AG09319 (cell line): ENCODE results near the gene ZNF668.

Experiments used
- DNase-seq: peaks from one replicate; pipeline ENCODE4 v3.0.0-alpha.2; 2010; ENCODE audit warnings: low read depth; ENCODE audit errors: extremely low read depth
- TF ChIP-seq, protein P1 (sequence below): IDR thresholded peaks from 2 replicates; pipeline ENCODE4 v1.5.1; 2011; ENCODE audit warnings: low read depth, mild to moderate bottlenecking, inconsistent platforms, low read length, moderate library complexity

The ZNF668 gene

DNA sequence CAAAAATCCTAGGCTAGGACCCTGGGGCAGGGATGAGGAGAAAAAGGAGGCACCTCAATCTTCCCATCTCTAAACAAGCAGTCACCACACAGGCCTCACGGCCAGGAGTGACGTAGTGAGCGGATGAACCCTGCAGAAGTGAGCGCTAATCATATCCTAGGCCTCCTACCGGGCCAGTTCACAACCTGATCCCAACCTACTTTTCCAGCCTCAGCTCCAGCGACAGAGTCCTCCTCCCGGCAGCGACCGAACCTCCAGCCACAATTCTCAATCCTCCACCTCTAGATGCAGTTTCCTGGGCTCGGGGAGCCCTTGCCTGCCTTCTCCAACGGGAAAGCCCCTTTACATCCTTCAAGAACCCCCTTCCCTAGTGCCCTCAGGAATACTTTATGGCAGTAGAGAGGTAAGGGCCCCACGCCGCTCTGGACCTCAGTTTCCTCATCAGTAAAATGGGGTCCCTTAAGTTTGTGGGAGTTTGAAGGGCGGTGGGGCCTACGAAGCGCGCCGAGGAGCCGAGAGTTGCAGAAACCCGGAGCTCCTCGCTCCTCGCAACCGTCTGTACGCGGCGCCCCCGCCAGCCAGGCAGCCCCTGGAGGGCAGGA is 1.4 kb downstream of the ZNF668 start:
- DNase-seq: no peak
- TF ChIP-seq, protein P1, sequence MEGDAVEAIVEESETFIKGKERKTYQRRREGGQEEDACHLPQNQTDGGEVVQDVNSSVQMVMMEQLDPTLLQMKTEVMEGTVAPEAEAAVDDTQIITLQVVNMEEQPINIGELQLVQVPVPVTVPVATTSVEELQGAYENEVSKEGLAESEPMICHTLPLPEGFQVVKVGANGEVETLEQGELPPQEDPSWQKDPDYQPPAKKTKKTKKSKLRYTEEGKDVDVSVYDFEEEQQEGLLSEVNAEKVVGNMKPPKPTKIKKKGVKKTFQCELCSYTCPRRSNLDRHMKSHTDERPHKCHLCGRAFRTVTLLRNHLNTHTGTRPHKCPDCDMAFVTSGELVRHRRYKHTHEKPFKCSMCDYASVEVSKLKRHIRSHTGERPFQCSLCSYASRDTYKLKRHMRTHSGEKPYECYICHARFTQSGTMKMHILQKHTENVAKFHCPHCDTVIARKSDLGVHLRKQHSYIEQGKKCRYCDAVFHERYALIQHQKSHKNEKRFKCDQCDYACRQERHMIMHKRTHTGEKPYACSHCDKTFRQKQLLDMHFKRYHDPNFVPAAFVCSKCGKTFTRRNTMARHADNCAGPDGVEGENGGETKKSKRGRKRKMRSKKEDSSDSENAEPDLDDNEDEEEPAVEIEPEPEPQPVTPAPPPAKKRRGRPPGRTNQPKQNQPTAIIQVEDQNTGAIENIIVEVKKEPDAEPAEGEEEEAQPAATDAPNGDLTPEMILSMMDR: no peak

DNA sequence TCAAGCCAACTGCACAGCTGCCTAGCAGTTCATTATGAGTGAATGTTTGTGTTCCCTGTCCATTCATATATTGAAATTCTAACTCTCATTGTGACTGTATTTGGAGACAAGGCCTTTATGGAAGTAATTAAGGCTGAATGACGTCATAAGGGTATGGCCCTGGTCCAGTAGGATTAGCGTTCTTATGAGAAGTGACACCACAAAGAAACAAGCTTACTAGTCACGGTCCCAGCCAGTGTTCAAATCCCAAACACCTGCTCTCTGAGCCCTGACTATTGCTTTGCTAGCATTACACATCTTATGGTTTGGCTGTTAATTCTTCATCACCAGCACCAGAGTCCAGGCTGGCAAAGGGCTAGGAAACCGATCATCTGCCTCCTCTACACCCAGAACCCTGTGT is 2.2 kb downstream of the ZNF668 start:
- TF ChIP-seq, protein P1: no peak
- DNase-seq: peak; percentile 94

DNA sequence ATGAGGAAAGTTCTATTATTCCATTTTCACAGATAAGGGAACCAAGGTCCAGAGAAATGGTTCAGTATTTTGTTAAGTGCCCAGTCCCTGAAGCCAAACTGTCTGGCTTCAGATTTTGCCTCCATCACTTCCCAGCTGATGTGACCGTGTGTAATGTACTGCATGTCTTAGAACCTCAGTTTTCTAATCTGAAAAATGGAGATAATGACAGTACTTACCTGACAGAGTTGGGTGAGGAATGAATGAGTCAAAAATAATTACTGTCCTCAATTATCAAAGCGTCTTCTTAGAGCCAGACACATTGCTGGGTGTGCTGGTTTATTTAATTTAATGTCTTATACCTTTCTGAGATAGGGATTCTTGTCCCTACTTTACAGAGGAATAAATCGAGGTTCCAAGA is 6.7 kb downstream of the ZNF668 start:
- DNase-seq: no peak
- TF ChIP-seq, protein P1: no peak

DNA sequence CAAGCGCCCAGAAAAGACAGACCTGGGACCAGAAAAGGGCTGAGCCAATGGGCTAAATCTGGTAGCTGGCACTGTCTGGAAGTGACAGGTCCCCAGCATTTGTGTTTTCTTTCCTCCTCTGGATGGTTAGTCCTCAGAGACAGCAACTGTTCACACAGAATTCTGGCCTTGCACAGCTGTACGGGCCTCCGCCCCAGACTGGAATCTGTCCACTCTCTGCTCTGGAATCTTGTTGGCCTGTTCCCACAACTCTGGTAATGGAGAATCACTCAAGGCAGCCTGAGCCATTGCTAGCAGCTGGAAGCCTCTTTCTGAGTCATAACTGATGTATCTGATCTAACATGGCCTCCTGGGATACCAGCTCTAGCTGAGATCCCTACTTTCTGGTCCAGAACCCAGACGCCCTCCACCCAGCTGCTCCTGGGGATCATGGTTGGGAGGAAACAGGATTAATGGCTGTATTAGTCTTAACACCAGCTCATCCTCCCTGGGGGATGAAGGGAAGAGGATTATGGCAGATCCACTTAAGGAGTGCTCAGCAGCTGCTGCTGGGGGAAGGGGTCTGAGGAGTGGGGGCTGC is 9.1 kb downstream of the ZNF668 start:
- TF ChIP-seq, protein P1: no peak
- peak; percentile 78 for DNase-seq

DNA sequence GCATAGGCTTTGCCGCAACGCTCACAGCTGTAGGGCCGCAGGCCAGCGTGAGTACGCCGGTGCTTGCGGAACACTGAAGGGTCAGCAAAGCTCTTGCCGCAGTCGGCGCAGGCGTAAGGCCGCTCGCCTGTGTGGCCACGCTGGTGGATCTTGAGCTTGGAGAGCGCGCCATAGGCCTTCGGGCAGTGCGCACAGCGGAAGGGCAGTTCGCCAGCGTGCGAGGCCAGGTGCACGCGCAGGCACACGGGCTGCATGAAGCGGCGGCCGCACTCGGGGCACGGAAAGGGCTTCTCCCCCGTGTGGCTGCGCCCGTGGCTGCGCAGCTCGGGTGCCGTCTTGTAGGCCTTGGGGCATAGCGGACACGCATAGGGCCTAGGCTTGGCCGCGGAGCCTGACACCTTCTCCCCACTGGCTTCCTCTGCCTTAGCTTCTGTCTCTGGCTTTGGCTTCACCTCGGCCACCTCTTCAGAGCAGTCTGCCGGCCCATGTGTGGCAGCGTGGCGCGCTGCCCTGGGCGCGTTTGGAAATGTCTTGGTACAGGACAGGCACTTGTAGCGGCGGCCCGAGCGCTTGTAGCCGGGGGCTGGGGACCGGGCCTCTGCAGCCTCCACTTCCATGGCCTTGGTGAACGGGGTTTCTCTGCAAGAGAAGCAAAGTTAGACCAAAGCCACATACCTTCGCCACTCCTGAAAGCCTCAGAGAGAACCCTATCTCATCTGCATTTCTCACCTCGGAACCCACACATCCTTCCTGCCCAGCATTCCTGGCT is 10.0 kb downstream of the ZNF668 start:
- no peak for DNase-seq
- TF ChIP-seq, protein P1: no peak

DNA sequence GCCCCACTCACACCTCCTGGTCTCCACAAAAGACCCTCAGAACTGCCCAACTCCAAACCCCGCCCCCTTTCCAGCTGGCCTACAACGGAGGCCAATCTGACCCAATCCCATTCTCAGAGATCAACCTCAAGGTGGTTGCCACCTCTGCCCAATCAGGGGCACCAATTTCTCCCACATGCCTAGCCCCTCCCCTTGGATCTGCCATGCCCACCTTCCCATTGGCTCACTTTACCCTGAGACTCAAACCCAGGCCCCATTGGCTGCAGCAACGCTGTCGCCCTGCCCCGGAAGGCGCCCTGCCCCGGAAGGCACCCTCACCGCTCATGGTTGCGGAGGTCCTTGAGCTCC is 10.6 kb downstream of the ZNF668 start:
- TF ChIP-seq, protein P1: no peak
- DNase-seq: no peak

DNA sequence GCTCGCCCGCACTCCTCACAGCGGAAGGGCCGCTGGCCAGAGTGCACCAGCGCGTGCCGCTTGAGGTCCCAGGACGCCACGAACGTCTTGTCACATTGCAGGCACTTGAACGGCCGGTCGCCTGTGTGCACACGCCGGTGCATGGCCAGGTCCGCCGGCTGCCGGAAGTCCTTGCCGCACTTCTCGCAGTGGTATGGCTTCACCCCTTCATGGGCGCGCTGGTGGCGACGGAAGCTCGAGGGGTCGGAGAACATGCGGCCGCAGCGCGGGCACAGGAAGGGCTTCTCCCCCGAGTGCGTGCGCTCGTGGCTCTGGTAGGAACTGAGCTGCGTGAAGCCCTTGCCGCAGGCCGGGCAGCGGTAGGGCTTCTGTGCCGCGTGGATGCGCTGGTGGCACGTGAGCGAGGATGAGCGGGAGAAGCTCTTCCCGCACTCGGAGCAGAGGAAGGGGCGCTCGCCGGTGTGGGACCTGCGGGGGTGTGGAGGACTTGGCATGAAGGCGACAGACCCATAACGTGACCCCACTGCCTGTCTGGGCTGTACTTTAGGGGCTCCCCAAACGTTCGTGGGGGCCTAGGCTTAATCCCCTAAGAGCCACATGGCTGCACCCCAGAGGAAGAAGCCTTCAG is 12.1 kb downstream of the ZNF668 start:
- TF ChIP-seq, protein P1: no peak
- DNase-seq: no peak
